A549 (cell line): Measurements from ENCODE around the gene ISCU.

Experiments
- BHLHE40 ChIP-seq: IDR thresholded peaks from 2 replicates; pipeline ENCODE4 v1.6.1; 2012; ENCODE audit warnings: low read depth, low read length, inconsistent platforms
- CTCF ChIP-seq: fragments of >200 bp; sonication (Bioruptor Twin); formaldehyde crosslinking; IDR thresholded peaks from 3 replicates; pipeline ENCODE4 v1.5.1; 2016
- EP300 ChIP-seq, 2 experiments: fragments of >200 bp; sonication (Bioruptor Twin); formaldehyde crosslinking; IDR thresholded peaks; 2 replicates in 1 of 2; 3 replicates in 1 of 2; pipeline ENCODE4 v1.6.1; 2016 to 2017
- FOSL2 ChIP-seq, 2 experiments: fragments of 450-650 bp in 1 of 2; fragments of >200 bp in 1 of 2; sonication (Bioruptor Twin) in 1 of 2; formaldehyde crosslinking; IDR thresholded peaks; 2 replicates each; pipeline versions ENCODE4 v1.5.0 to v1.6.1; 2016 to 2020; ENCODE audit warnings: mild to moderate bottlenecking in 1 of 2, moderate library complexity in 1 of 2
- MAZ ChIP-seq: fragments of 150-350 bp; IDR thresholded peaks from 2 replicates; pipeline ENCODE4 v1.6.1; 2014; ENCODE audit warnings: antibody characterized with exemption, low read depth, low read length, borderline replicate concordance
- NFE2L2 ChIP-seq: fragments of 150-350 bp; conservative IDR thresholded peaks from 2 replicates; pipeline ENCODE4 v1.6.1; 2014; ENCODE audit warnings: low read length
- POLR2A ChIP-seq: IDR thresholded peaks from 2 replicates; pipeline ENCODE4 v1.6.1; 2012; ENCODE audit warnings: mild to moderate bottlenecking, low read length
- RAD21 ChIP-seq, 2 experiments: fragments of >200 bp in 1 of 2; sonication (Bioruptor Twin) in 1 of 2; formaldehyde crosslinking in 1 of 2; IDR thresholded peaks in 1 of 2; conservative IDR thresholded peaks in 1 of 2; 2 replicates in 1 of 2; 3 replicates in 1 of 2; pipeline ENCODE4 v1.6.1; 2012 to 2018; ENCODE audit warnings: inconsistent platforms in 1 of 2
- ZNF302 ChIP-seq: fragments of 250-450 bp; sonication (Bioruptor Pico); IDR thresholded peaks from 2 replicates; pipeline ENCODE4 v1.9.0; 2021; ENCODE audit warnings: inconsistent platforms, mild to moderate bottlenecking, moderate library complexity
- TF ChIP-seq, protein P1 (sequence below): IDR thresholded peaks from 2 replicates; pipeline ENCODE4 v1.6.1; 2012

DNA sequence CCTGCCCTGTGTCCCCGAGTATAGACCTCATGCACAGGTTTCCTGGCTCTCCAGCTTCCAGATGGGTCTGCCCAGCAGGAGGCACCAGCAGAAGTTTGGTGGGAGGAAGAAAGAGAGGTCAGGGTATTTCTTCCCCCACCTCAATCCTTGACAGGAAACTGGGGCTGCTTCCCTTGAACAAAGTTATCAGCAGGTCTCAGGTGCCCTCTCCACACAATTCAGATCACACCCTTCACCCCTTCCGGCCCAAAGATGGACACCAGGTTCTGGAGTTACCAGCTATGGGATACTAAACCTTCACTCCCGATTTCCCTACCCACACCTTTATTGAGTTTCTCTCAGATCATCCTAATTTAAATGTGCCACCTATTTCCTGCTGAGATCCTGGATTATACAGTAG lies 2.6 kb upstream of the ISCU start:
- TF ChIP-seq CTCF (no peak), POLR2A (no peak), ZNF302 (CRISPR knock-in tag) (no peak), RAD21 (conservative IDR thresholded peaks at IDR 0.05 in 1 of 2, IDR thresholded peaks at IDR 0.05 in 1 of 2) (no peak), MAZ (no peak), BHLHE40 (no peak), NFE2L2 (no peak), EP300 (IDR thresholded peaks at IDR 0.05) (no peak), FOSL2 (IDR thresholded peaks at IDR 0.05) (no peak), FOSL2 (CRISPR knock-in tag; IDR thresholded peaks at IDR 0.05) (no peak)
- TF ChIP-seq, protein P1, sequence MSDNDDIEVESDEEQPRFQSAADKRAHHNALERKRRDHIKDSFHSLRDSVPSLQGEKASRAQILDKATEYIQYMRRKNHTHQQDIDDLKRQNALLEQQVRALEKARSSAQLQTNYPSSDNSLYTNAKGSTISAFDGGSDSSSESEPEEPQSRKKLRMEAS, result no peak
